Measurements from ENCODE around the gene KCNQ1OT1.

The KCNQ1OT1 gene

GRCh38 chr11:2746401-2747247 is 46.8 kb upstream of the KCNQ1OT1 start:
- TF ChIP-seq CTCF (IDR thresholded peaks at IDR 0.05): no peak
- no peaks in the 10 kb centered on the region for H3K36me3 ChIP-seq

GRCh38 chr11:2745511-2745910 is 45.7 kb upstream of the KCNQ1OT1 start:
- no peaks in the 10 kb centered on the region for H3K27me3 ChIP-seq
- TF ChIP-seq CTCF (IDR thresholded peaks at IDR 0.05): no peak
- no peak overlapping the region for H3K4me3 ChIP-seq (ENCODE audit: low read depth in 1 of 2, low read length in 1 of 2)
- H3K4me1 ChIP-seq (ENCODE audit: control insufficient read depth in 1 of 2, insufficient read depth in 1 of 2, low read depth in 1 of 2, low read length in 1 of 2): no peaks in the 10 kb centered on the region
- H3K27ac ChIP-seq: no peak overlapping the region
- H3K36me3 ChIP-seq: no peaks in the 10 kb centered on the region
- H3K9me3 ChIP-seq: no peaks in the 10 kb centered on the region

More at GRCh38 chr11:2746401-2747247, 46.8 kb upstream of the KCNQ1OT1 start:
- Histone ChIP-seq H3K4me3 (ENCODE audit: low read depth in 1 of 2, low read length in 1 of 2) (no peak overlapping the region), H3K27me3 (no peaks in the 10 kb centered on the region), H3K27ac (no peak overlapping the region), H3K4me1 (ENCODE audit: control insufficient read depth in 1 of 2, insufficient read depth in 1 of 2, low read depth in 1 of 2, low read length in 1 of 2) (no peaks in the 10 kb centered on the region), H3K9me3 (no peaks in the 10 kb centered on the region)

GRCh38 chr11:2744166-2744565 is 44.4 kb upstream of the KCNQ1OT1 start:
- H3K27ac ChIP-seq: no peak overlapping the region
- no peaks in the 10 kb centered on the region for H3K9me3 ChIP-seq
- no peaks in the 10 kb centered on the region for H3K4me1 ChIP-seq (ENCODE audit: control insufficient read depth in 1 of 2, insufficient read depth in 1 of 2, low read depth in 1 of 2, low read length in 1 of 2)
- no peaks in the 10 kb centered on the region for H3K27me3 ChIP-seq
- no peak overlapping the region for H3K4me3 ChIP-seq (ENCODE audit: low read depth in 1 of 2, low read length in 1 of 2)
- H3K36me3 ChIP-seq: no peaks in the 10 kb centered on the region
- no peak for TF ChIP-seq CTCF (IDR thresholded peaks at IDR 0.05)

- Histone ChIP-seq H3K27me3 (no peaks in the 10 kb centered on the region), H3K9me3 (no peaks in the 10 kb centered on the region), H3K27ac (no peak overlapping the region), H3K4me3 (ENCODE audit: low read depth in 1 of 2, low read length in 1 of 2) (no peak overlapping the region), H3K4me1 (ENCODE audit: control insufficient read depth in 1 of 2, insufficient read depth in 1 of 2, low read depth in 1 of 2, low read length in 1 of 2) (no peaks in the 10 kb centered on the region), H3K36me3 (no peaks in the 10 kb centered on the region)
- TF ChIP-seq CTCF (IDR thresholded peaks at IDR 0.05): no peak
These were observed 43.8 kb upstream of the KCNQ1OT1 start for GRCh38 chr11:2743427-2744110.

DNA sequence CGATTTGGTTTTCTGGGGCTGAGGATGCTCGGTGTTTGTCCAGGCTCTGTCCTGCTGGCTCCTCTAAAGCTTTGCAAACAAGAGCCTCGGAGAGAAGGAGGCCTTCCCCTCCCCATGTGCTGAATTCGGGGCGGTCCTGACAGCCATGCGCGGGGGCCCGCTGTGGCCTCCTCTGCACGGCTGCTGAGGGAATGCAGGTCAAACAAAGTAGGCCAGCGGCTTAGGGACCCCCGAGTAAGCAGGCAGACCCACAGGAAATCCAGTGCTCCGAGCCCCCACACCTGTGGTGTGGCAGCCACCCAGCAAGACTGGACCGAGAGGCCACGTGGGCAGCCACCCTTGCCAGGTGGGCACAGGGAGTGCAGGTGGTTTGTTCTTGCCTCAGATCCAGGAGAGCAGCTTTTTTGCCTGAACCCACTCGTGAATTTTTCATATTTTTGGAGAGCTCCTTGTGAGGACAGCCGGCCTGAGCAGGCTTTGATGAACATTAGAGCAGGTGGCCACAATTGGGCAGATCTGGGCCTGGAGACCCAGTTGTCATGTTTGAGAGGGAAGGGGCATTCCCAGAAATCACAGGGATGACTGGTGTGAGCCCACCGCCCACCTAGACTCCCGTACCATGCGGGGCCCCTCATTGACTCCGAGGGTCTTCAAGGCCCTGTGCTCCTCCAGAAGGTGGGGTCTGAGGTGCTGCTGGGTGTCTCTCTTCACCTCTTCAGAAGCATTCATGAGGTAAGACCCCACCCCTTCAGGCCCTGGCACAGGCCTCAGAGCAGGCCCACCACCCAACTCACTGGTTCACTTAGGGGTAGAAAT is 43.0 kb upstream of the KCNQ1OT1 start:
- H3K27ac ChIP-seq: no peak overlapping the region
- no peak for TF ChIP-seq CTCF (IDR thresholded peaks at IDR 0.05)
- H3K36me3 ChIP-seq: no peaks in the 10 kb centered on the region
- H3K4me1 ChIP-seq (ENCODE audit: control insufficient read depth in 1 of 2, insufficient read depth in 1 of 2, low read depth in 1 of 2, low read length in 1 of 2): no peaks in the 10 kb centered on the region
- no peak overlapping the region for H3K4me3 ChIP-seq (ENCODE audit: low read depth in 1 of 2, low read length in 1 of 2)
- H3K27me3 ChIP-seq: no peaks in the 10 kb centered on the region
- no peaks in the 10 kb centered on the region for H3K9me3 ChIP-seq
